Fibroblast of pulmonary artery (primary cell): Measurements from ENCODE around the gene CAPZA2.
"Not testable (repeated sequence)": the region's sequence is repeated elsewhere in the genome, so short reads cannot be mapped to it uniquely, and the experiment has no call there.

Experiments used
- DNase-seq: peaks from one replicate; pipeline ENCODE4 v3.0.0-alpha.2; 2010; ENCODE audit warnings: low read depth
- H3K4me3 ChIP-seq: replicated peaks from 2 replicates; pipeline ENCODE4 v1.5.1; 2011; ENCODE audit warnings: low read depth, mild to moderate bottlenecking, control low read depth, low read length, moderate library complexity
- TF ChIP-seq, protein P1 (sequence below): IDR thresholded peaks from 2 replicates; pipeline ENCODE4 v1.5.1; 2011; ENCODE audit warnings: mild to moderate bottlenecking, control low read depth, low read length, inconsistent platforms; ENCODE audit errors: missing control alignments

The CAPZA2 gene

DNA sequence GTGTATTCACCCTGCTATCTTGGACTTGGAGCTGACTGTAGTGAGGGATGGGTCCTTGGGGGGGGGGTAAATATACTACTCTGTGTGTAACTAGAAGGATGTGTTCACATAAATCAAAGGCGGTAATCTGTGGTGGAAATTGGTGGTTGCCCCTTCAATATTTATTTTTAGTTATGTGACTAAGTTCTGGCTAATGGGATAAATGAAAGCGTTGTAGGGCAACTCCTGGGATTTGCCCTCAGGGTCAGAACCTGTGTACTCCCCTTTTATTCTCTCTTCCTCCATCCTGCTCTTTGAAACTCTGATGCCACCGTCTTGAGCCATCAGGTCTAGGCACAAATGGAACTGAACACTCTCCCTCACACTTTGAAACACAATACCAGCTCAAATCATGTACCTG lies 66.6 kb downstream of the CAPZA2 start:
- TF ChIP-seq, protein P1, sequence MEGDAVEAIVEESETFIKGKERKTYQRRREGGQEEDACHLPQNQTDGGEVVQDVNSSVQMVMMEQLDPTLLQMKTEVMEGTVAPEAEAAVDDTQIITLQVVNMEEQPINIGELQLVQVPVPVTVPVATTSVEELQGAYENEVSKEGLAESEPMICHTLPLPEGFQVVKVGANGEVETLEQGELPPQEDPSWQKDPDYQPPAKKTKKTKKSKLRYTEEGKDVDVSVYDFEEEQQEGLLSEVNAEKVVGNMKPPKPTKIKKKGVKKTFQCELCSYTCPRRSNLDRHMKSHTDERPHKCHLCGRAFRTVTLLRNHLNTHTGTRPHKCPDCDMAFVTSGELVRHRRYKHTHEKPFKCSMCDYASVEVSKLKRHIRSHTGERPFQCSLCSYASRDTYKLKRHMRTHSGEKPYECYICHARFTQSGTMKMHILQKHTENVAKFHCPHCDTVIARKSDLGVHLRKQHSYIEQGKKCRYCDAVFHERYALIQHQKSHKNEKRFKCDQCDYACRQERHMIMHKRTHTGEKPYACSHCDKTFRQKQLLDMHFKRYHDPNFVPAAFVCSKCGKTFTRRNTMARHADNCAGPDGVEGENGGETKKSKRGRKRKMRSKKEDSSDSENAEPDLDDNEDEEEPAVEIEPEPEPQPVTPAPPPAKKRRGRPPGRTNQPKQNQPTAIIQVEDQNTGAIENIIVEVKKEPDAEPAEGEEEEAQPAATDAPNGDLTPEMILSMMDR: no peak
- no peak for DNase-seq

DNA sequence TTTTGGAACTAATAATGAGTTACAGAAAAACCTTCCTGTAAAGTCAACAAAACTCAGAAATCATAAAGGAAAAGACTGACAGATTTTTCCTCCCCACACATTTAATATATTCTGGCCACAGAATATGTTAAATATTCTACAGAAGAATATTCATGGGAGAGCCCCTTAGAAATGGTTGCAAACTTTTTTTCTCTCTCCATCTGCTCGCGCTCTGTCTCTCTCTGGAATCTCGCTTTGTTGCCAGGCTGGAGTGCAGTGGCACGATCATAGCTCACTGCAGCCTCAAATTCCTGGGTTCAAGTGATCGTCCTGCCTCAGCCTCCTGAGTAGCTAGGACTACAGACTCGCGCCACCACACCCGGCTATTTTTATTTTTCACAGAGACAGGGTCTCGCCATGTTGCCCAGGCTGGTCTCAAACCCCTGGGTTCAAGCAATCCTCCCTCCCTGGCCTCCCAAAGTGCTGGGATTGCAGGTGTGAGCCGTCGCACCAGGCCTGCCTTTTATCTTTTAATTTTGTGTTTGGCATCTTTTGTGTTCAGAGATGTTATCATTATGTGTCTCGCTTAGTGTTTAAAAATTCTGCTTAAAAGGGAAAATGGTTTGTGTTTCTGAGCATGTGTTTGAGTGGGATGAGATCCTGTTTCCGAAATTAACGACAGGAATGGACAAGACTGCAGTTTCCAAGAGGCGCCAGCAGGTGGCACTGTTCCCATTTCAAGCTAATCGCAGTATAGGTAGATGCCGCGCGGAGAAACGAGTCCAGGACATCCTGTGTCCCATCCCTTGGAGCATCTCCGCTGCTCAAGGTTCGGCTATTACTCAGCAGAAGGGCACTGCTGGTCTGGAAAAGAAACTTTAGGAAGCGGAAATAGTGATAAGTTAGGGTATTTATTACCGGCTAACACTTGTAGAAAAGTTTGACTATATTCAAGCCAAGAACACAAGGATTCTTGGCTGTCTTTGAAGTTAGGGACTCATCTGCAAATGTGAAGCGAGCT lies 67.8 kb downstream of the CAPZA2 start:
- TF ChIP-seq, protein P1: peak; percentile 94
- DNase-seq: peak; percentile 82
- H3K4me3 ChIP-seq: no peak overlapping the region

More for the DNA sequence above, 66.6 kb downstream of the CAPZA2 start:
- H3K4me3 ChIP-seq: no peak overlapping the region

DNA sequence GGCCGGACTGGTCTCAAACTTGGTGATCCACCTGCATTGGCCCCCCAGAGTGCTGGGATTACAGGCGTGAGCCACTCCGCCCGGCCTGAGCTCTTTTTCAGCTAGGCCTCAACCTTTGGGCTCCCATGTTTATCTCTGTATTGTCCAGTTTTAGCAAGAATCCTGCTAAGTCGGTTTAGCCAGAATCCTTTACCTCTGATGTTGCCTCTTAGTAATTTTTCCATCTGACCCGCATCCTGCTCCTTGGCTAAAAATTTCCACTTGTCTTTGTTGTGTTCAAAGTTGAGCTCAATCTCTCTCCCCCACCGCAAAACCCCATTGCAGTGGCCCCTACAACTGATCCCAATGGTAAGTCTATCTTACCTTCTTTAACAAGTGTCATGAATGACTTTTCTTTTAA lies 70.2 kb downstream of the CAPZA2 start:
- no peak for DNase-seq
- no peak overlapping the region for H3K4me3 ChIP-seq
- TF ChIP-seq, protein P1: no peak

DNA sequence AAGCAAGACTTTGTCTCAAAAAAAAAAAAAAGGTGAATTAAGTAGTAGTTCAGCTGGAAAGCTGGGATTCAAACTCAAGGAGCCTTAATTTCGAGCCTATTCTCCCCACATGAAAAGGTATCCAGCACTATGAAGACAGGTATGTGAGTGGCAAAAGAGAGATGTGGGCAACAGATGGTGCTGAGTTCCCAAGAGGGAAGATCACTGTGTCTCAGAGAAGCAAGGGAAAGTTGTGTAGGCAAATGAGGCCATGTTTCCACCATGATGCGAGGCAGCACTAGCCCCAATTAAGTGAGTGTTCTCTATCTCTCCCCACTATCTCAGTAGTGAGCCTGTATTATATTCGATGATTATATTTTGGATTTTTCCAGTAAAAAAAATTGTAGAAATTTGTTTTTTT lies 71.1 kb downstream of the CAPZA2 start:
- H3K4me3 ChIP-seq: no peak overlapping the region
- no peak for DNase-seq
- TF ChIP-seq, protein P1: no peak

DNA sequence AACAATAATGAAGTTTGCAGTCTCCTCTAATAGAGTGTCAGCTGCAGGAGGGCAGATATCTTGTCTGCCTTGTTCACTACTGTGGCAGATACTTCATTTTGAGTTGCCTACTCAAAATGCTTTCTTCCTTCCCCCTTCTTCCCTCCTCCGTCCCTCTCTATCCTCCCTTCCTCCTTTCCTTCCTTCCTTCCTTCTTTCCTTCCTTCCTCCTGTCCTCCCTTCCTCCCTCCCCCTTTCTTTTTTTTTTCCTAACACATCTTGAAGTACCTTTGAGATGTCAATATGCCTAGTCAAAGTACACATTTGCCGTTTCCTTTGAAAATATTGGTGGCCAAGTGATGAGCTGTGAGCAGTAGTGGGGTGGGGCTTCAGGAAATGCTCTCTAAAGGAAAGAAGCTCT lies 72.2 kb downstream of the CAPZA2 start:
- TF ChIP-seq, protein P1: no peak
- no peak for DNase-seq
- no peak overlapping the region for H3K4me3 ChIP-seq

DNA sequence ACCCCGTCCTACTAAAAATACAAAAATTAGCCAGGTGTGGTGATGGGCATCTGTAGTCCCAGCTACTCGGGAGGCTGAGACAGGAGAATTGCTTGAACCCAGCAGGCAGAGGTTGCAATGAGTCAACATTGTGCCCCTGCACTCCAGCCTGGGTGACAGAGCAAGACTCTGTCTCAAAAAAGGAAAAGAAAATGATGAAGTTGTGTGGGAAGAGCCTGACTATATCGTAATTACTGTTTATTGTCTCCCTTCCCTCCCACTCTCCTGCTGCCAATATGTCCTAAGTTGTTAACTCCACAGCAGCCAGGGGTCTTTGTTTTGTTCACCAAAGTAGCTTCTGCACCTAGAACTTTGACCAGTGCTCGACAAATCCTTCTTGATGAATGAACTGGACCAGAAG lies 74.5 kb downstream of the CAPZA2 start:
- DNase-seq, H3K4me3 ChIP-seq: not testable (repeated sequence)

DNA sequence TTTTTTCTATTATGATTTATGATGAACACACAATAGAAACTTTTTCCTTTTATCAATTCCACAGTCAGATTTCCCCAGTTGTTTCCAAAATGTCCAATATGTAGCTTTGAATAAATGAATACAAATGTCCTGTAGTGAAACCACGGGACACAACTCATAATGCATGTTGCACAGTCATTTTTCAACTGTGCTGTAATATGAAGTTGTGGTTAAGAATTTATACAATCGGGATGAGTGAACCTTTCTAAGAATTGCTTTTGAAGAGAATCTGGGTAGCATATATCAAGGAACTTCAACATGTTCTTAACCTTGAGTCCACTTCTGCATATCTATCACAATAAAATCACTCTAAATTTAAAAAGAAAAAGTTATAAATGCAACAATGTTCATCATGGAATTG lies 76.3 kb downstream of the CAPZA2 start:
- H3K4me3 ChIP-seq: no peak overlapping the region
- DNase-seq: no peak
- TF ChIP-seq, protein P1: no peak
